HepG2 (cell line): Measurements from ENCODE around the gene MYH9. TPM values are rescaled to one million over a fixed set of nuclear protein-coding genes. Genes with fewer than 3 reads are reported as not detected.

Source experiments
- ATF7-NPFF ChIP-seq: sonication (generic); formaldehyde crosslinking; IDR thresholded peaks from 2 replicates; pipeline ENCODE4 v1.8.1; 2023; ENCODE audit warnings: mild to moderate bottlenecking, low read depth, missing genetic modification reagents, moderate library complexity
- CBX5 ChIP-seq: sonication (generic); formaldehyde crosslinking; IDR thresholded peaks from 2 replicates; pipeline ENCODE4 v1.4.0; 2020; ENCODE audit warnings: missing genetic modification reagents, borderline replicate concordance
- HNF4A ChIP-seq: sonication (generic); formaldehyde crosslinking; IDR thresholded peaks from 2 replicates; pipeline ENCODE4 v1.4.0; 2020; ENCODE audit warnings: missing genetic modification reagents
- HNRNPLL ChIP-seq: fragments of 200-400 bp; formaldehyde crosslinking; IDR thresholded peaks from 2 replicates; pipeline ENCODE4 v1.6.1; 2017; ENCODE audit warnings: mild to moderate bottlenecking, low read depth, low read length; ENCODE audit not compliant: poor library complexity, severe bottlenecking
- HOXA5 ChIP-seq: sonication (generic); formaldehyde crosslinking; IDR thresholded peaks from 2 replicates; pipeline ENCODE4 v1.4.0; 2020; ENCODE audit warnings: missing genetic modification reagents
- MAFG ChIP-seq: sonication (generic); formaldehyde crosslinking; IDR thresholded peaks from 2 replicates; pipeline ENCODE4 v1.5.1; 2020; ENCODE audit warnings: mild to moderate bottlenecking, missing genetic modification reagents
- MBNL3 ChIP-seq: fragments of 250-450 bp; sonication (Bioruptor Pico); conservative IDR thresholded peaks from 2 replicates; pipeline ENCODE4 v1.8.0; 2022; ENCODE audit warnings: mild to moderate bottlenecking, inconsistent platforms
- MIER2 ChIP-seq: IDR thresholded peaks from 2 replicates; pipeline ENCODE4 v1.6.1; 2016; ENCODE audit warnings: missing biosample characterization, missing genetic modification reagents
- NR2F1 ChIP-seq, 2 experiments: fragments of 450-650 bp in 1 of 2; formaldehyde crosslinking in 1 of 2; IDR thresholded peaks; 2 replicates each; pipeline versions ENCODE4 v1.5.0 to v1.6.1; 2016 to 2020; ENCODE audit warnings: mild to moderate bottlenecking in 1 of 2, missing compliant biosample characterization in 1 of 2, missing genetic modification reagents in 1 of 2, moderate library complexity in 1 of 2
- PHF21A ChIP-seq: sonication (generic); formaldehyde crosslinking; IDR thresholded peaks from 2 replicates; pipeline ENCODE4 v1.5.0; 2020; ENCODE audit warnings: mild to moderate bottlenecking, missing genetic modification reagents
- POLR2G ChIP-seq: fragments of 200-400 bp; formaldehyde crosslinking; IDR thresholded peaks from 2 replicates; pipeline ENCODE4 v1.6.1; 2018; ENCODE audit warnings: mild to moderate bottlenecking, low read depth, low read length, moderate library complexity
- PREB ChIP-seq: sonication (generic); formaldehyde crosslinking; IDR thresholded peaks from 2 replicates; pipeline ENCODE4 v1.4.0; 2020; ENCODE audit warnings: missing genetic modification reagents
- XRCC5 ChIP-seq: fragments of 200-400 bp; formaldehyde crosslinking; optimal IDR thresholded peaks from 2 replicates; pipeline ENCODE3; 2017; ENCODE audit warnings: mild to moderate bottlenecking, low read length
- ZBTB4 ChIP-seq: sonication (generic); formaldehyde crosslinking; IDR thresholded peaks from 2 replicates; pipeline ENCODE4 v1.4.0; 2020; ENCODE audit warnings: missing genetic modification reagents, mild to moderate bottlenecking, borderline replicate concordance
- ZBTB7B ChIP-seq: sonication (generic); formaldehyde crosslinking; IDR thresholded peaks from 2 replicates; pipeline ENCODE4 v1.4.0; 2020; ENCODE audit warnings: missing genetic modification reagents
- ZFP91 ChIP-seq: sonication (generic); formaldehyde crosslinking; IDR thresholded peaks from 2 replicates; pipeline ENCODE4 v1.9.0; 2022; ENCODE audit warnings: missing genetic modification reagents, mild to moderate bottlenecking, borderline replicate concordance
- ZFX ChIP-seq: sonication (generic); formaldehyde crosslinking; IDR thresholded peaks from 2 replicates; pipeline ENCODE4 v1.4.0; 2020; ENCODE audit warnings: mild to moderate bottlenecking, low read depth, missing genetic modification reagents, moderate library complexity
- ZIK1 ChIP-seq: sonication (generic); formaldehyde crosslinking; IDR thresholded peaks from 2 replicates; pipeline ENCODE4 v1.5.0; 2020; ENCODE audit warnings: mild to moderate bottlenecking, low read depth, missing genetic modification reagents, borderline replicate concordance
- ZNF275 ChIP-seq: sonication (generic); formaldehyde crosslinking; IDR thresholded peaks from 2 replicates; pipeline ENCODE4 v1.8.0; 2022; ENCODE audit warnings: missing genetic modification reagents, mild to moderate bottlenecking, inconsistent platforms, borderline replicate concordance
- ZNF335 ChIP-seq: sonication (generic); formaldehyde crosslinking; IDR thresholded peaks from 2 replicates; pipeline ENCODE4 v1.4.0; 2020; ENCODE audit warnings: missing genetic modification reagents
- ZNF430 ChIP-seq: sonication (generic); formaldehyde crosslinking; IDR thresholded peaks from 2 replicates; pipeline ENCODE4 v1.9.0; 2021; ENCODE audit warnings: mild to moderate bottlenecking, missing genetic modification reagents
- ZNF546 ChIP-seq: sonication (generic); formaldehyde crosslinking; conservative IDR thresholded peaks from 2 replicates; pipeline ENCODE4 v1.8.1; 2023; ENCODE audit warnings: mild to moderate bottlenecking, missing genetic modification reagents
- ZNF549 ChIP-seq: sonication (generic); formaldehyde crosslinking; IDR thresholded peaks from 2 replicates; pipeline ENCODE4 v1.5.0; 2020; ENCODE audit warnings: missing genetic modification reagents
- ZNF577 ChIP-seq: sonication (generic); formaldehyde crosslinking; IDR thresholded peaks from 2 replicates; pipeline ENCODE4 v1.4.0; 2020; ENCODE audit warnings: mild to moderate bottlenecking, low read depth, missing genetic modification reagents, borderline replicate concordance
- polyA plus RNA-seq, 8 experiments: library from polyadenylated mRNA; depleted of rRNA in 3 of 8; stranded (reverse) in 7 of 8; unstranded in 1 of 8; fragments of >200 nt; fragmentation: Illumina TruSeq in 4 of 8; extraction: Trizol in 4 of 8; gene quantifications; 2 replicates each; pipeline versions ENCODE4 v1.2.1 to v1.2.3, GENCODE V29; 2011 to 2016; ENCODE audit warnings: low read depth in 4 of 8, missing spikeins in 1 of 8, mixed read lengths in 1 of 8; ENCODE audit not compliant: insufficient read depth in 1 of 8
- total RNA-seq, 5 experiments: library from RNA; depleted of rRNA; stranded (reverse); fragments of >200 nt; fragmentation: Illumina TruSeq; extraction: Trizol; gene quantifications; 2 replicates each; pipeline ENCODE4 v1.2.3, GENCODE V29; 2016; ENCODE audit warnings: low read depth in 1 of 5

MYH9 gene
- total and polyA plus RNA-seq, 2 of the 13 experiments (the other 11 are each of a cell fraction or from before 2014, with no cell fraction given) = 50.7 to 98.5 TPM

GRCh38 chr22:36425977-36426523 is 38.3 kb upstream of the MYH9 start (continued):
- TF ChIP-seq ZFP91 (CRISPR knock-in tag) (peak; percentile 50; the same call in 1 of the 2 replicates), POLR2G (peak; percentile 41; the same call in 1 of the 2 replicates), ZNF335 (CRISPR knock-in tag) (0 out of 2 replicates have a peak, but pooled peaks have one; percentile 34), ZNF275 (CRISPR knock-in tag) (no peak), ZNF546 (CRISPR knock-in tag) (no peak), ZNF577 (CRISPR knock-in tag) (no peak), NR2F1 (CRISPR knock-in tag; IDR thresholded peaks at IDR 0.05) (peak; percentile 73 to 79), ZNF430 (no peak), HNF4A (CRISPR knock-in tag) (peak; percentile 52; the same call in 1 of the 2 replicates), XRCC5 (peak; percentile 71), MBNL3 (CRISPR knock-in tag) (no peak), HOXA5 (CRISPR knock-in tag) (no peak), ZNF549 (CRISPR knock-in tag) (no peak), CBX5 (CRISPR knock-in tag) (no peak), MAFG (CRISPR knock-in tag) (no peak), ZFX (CRISPR knock-in tag) (peak; percentile 69), ZIK1 (no peak), ATF7-NPFF (no peak), HNRNPLL (no peak), PREB (no peak), ZBTB7B (CRISPR knock-in tag) (peak; percentile 30; the same call in 1 of the 2 replicates), PHF21A (CRISPR knock-in tag) (0 out of 2 replicates have a peak, but pooled peaks have one; percentile 11), ZBTB4 (CRISPR knock-in tag) (no peak), MIER2 (CRISPR knock-in tag) (no peak)
